Naive B cell (primary cell): ENCODE results near the gene IFIT1B. TPM values are rescaled to one million over a fixed set of nuclear protein-coding genes. Genes with fewer than 3 reads are reported as not detected.
"Not testable (repeated sequence)": the region's sequence is repeated elsewhere in the genome, so short reads cannot be mapped to it uniquely, and the experiment has no call there.

Source experiments
- ATAC-seq, 2 donors: fragments of 150-1000 bp; cut with Tn5 transposase; 2 replicates each; pipeline ENCODE4 v1.10.0; 2021; ENCODE audit warnings: low read depth in 2 of 2, mild to moderate bottlenecking in 2 of 2, moderate library complexity in 2 of 2
- DNase-seq: peaks from one replicate; pipeline ENCODE4 v3.0.0; 2022
- H3K27ac Mint-ChIP-seq, 6 donors: one replicate each; pipeline ENCODE4 v1.8.0; 2020 to 2022; ENCODE audit warnings: mild to moderate bottlenecking in 6 of 6, mixed read lengths in 6 of 6, moderate library complexity in 5 of 6, inconsistent platforms in 2 of 6
- H3K27me3 Mint-ChIP-seq, 3 donors: one replicate each; pipeline ENCODE4 v1.8.0; 2021 to 2022; ENCODE audit warnings: mixed read lengths in 3 of 3, mild to moderate bottlenecking in 1 of 3
- H3K36me3 Mint-ChIP-seq, 2 donors: one replicate each; pipeline ENCODE4 v1.8.0; 2020 to 2022; ENCODE audit warnings: mixed read lengths in 2 of 2, inconsistent platforms in 1 of 2, mild to moderate bottlenecking in 1 of 2
- H3K4me1 Mint-ChIP-seq, 3 donors: one replicate each; pipeline ENCODE4 v1.8.0; 2020 to 2022; ENCODE audit warnings: mixed read lengths in 3 of 3, inconsistent platforms in 1 of 3, mild to moderate bottlenecking in 1 of 3, moderate library complexity in 1 of 3
- H3K4me3 Mint-ChIP-seq, 8 donors: one replicate each; pipeline ENCODE4 v1.8.0; 2020 to 2022; ENCODE audit warnings: mild to moderate bottlenecking in 8 of 8, mixed read lengths in 8 of 8, moderate library complexity in 8 of 8, inconsistent platforms in 2 of 8
- H3K9me3 Mint-ChIP-seq, 7 donors: one replicate each; pipeline ENCODE4 v1.8.0; 2020 to 2022; ENCODE audit warnings: mixed read lengths in 7 of 7, mild to moderate bottlenecking in 5 of 7, inconsistent platforms in 2 of 7, moderate library complexity in 1 of 7
- polyA plus RNA-seq, 6 donors: library from polyadenylated mRNA; unstranded; fragments of 300-500 nt; fragmentation: Illumina TruSeq; gene quantifications; one replicate each; pipeline ENCODE4 v1.2.3, GENCODE V29; 2021; ENCODE audit warnings: low read depth in 6 of 6

Gene IFIT1B
- under 1 TPM in 2 of 6 donors, not detected in 4; 0.12 to 0.15 TPM for polyA plus RNA-seq

- Mint-ChIP-seq H3K36me3 (no peaks in the 10 kb centered on the region), H3K4me3 (no peak within 1 kb of the TSS), H3K9me3 (no peaks in the 10 kb centered on the region), H3K27me3 (no peaks in the 10 kb centered on the region), H3K4me1 (peaks cover 0 to 3% (median 0%) of the 10 kb centered on the region in 3 donors), H3K27ac (peak within 1 kb of the TSS in 2 of 6 donors; percentile 4 to 47)
- DNase-seq (no peak), ATAC-seq (no peak)
These were observed at the start of gene IFIT1B for GRCh38 chr10:89377705-89378637. Gene IFIT1B, plus strand, starts transcription at chr10:89378056. Its CDS starts 80 bp downstream, at chr10:89378136.

DNA sequence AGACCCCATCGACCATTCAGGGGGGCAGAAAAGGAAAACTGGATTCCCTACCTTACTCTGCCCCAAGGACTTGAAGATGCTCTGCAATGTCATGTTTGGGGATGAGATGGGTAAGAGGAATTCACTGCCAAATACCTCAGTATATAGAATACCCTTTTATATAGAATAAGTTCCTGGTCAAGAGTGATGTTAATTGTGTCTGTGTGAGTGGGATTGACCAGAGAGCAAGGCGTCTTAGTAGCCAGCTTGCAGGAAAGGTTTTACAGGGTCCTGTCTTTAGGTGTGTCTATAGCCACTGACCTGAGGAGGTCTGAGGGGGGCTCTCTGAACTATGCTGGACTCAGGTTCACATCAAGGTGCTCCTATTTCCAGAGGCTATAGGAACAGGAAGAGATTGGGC lies 48.7 kb upstream of the IFIT1B start:
- peak overlapping the region in 3 of 6 donors; percentile 33 to 89 (median 79) for H3K27ac Mint-ChIP-seq
- DNase-seq: no peak
- H3K4me1 Mint-ChIP-seq: peaks cover 34 to 70% (median 62%) of the 10 kb centered on the region in 3 donors
- ATAC-seq: no peak
- H3K9me3 Mint-ChIP-seq: no peaks in the 10 kb centered on the region
- H3K36me3 Mint-ChIP-seq: no peaks in the 10 kb centered on the region
- no peaks in the 10 kb centered on the region for H3K27me3 Mint-ChIP-seq
- peak overlapping the region in 4 of 8 donors; percentile 54 to 98 (median 76) for H3K4me3 Mint-ChIP-seq

- not testable (repeated sequence) for DNase-seq, H3K36me3 Mint-ChIP-seq, H3K27me3 Mint-ChIP-seq, H3K9me3 Mint-ChIP-seq, ATAC-seq
- peak overlapping the region in 6 of 8 donors; percentile 23 to 80 (median 34) for H3K4me3 Mint-ChIP-seq
- H3K4me1 Mint-ChIP-seq: peaks cover 35 to 76% (median 62%) of the 10 kb centered on the region in 3 donors
- peak overlapping the region; percentile 63 to 93 (median 76) for H3K27ac Mint-ChIP-seq
These were observed 47.8 kb upstream of the IFIT1B start for GRCh38 chr10:89330014-89330413.

- H3K9me3 Mint-ChIP-seq: no peaks in the 10 kb centered on the region
- H3K4me3 Mint-ChIP-seq: peak overlapping the region in 6 of 8 donors; percentile 22 to 80 (median 48)
- DNase-seq (no peak), ATAC-seq (no peak)
- H3K4me1 Mint-ChIP-seq: peaks cover 35 to 81% (median 62%) of the 10 kb centered on the region in 3 donors
- H3K27me3 Mint-ChIP-seq: no peaks in the 10 kb centered on the region
- H3K36me3 Mint-ChIP-seq: no peaks in the 10 kb centered on the region
- peak overlapping the region in 4 of 6 donors; percentile 73 to 96 (median 82) for H3K27ac Mint-ChIP-seq
These were observed 47.2 kb upstream of the IFIT1B start for GRCh38 chr10:89330537-89331212.

DNA sequence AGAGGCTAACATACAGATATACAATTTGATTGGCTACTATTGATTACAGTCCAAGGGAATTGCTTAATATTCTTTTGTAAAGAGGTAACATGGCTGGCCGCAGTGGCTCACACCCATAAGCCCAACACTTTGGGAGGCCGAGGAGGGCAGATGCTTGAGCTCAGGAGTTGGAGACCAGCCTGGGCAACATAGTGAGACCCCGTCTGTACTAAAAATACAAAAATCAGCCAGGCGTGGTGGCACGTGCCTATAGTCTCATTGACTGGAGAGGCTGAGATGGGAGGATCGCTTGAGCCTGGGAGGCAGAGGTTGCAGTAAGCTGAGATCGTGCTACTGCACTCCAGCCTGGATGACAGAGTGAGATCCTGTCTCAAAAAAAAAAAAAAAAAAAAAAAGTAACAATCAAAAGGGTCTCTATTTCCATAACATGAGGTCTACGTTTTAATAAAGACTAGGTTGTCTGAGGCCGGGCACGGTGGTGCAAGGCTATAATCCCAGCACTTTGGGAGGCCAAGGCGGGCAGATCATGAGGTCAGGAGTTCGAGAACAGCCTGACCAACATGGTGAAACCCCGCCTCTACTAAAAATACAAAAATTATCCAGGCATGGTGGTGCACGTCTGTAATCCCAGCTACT lies 46.3 kb upstream of the IFIT1B start:
- H3K4me3 Mint-ChIP-seq: peak overlapping the region; percentile 80 to 92 (median 86)
- peak overlapping the region; percentile 79 to 98 (median 96) for H3K27ac Mint-ChIP-seq
- not testable (repeated sequence) for H3K36me3 Mint-ChIP-seq, DNase-seq, ATAC-seq, H3K9me3 Mint-ChIP-seq, H3K27me3 Mint-ChIP-seq
- H3K4me1 Mint-ChIP-seq: peaks cover 35 to 83% (median 61%) of the 10 kb centered on the region in 3 donors

DNA sequence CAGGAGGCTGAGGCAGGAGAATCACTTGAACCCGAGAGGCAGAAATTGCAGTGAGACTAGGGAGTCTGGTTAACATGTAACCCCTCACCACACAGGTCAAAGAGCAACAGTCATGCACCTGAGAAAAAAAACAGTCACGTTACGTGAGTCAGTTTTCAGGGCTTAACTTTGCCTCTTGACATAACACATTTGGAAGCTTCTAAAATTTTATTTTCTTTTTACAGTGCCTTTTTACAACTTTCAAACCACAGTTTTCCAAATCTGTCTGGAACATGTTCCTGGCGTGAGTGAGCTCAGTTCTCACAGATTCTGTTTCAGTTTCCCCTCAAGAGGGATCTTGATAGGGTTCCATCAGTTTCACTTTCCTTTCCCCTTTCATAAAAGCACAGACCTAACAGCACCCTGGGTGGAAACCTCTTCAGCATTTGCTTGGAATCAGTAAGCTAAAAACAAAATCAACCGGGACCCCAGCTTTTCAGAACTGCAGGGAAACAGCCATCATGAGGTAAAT lies 45.7 kb upstream of the IFIT1B start:
- Mint-ChIP-seq H3K9me3 (no peaks in the 10 kb centered on the region), H3K27me3 (no peaks in the 10 kb centered on the region), H3K4me3 (peak overlapping the region; percentile 80 to 92 (median 86)), H3K36me3 (no peaks in the 10 kb centered on the region), H3K4me1 (peaks cover 31 to 77% (median 55%) of the 10 kb centered on the region in 3 donors), H3K27ac (peak overlapping the region; percentile 79 to 98 (median 96))
- ATAC-seq: peak; percentile 47 to 62
- peak; percentile 64 for DNase-seq

DNA sequence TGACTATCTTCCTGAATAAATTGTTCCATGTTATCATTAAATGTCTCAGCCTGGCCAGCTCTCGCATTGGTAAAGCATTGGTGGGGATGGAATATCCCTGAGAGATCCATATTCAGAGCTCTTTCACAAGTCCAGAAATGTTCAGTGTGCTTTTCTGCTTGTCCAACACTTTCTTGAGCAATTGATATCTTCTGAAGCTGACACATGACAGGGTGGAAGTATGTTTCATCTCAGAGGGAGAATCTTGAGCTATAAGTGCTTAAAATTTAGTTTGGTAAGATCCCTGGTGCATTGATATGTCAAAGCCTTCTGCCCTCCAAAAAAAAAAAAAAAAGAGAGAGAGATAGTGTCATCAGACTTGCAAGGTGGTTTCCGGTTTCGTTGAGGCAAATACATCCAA lies 42.6 kb upstream of the IFIT1B start:
- Mint-ChIP-seq H3K4me1 (peaks cover 17 to 48% (median 26%) of the 10 kb centered on the region in 3 donors), H3K36me3 (peaks cover 14 to 17% of the 10 kb centered on the region in 2 donors), H3K27ac (peak overlapping the region in 4 of 6 donors; percentile 37 to 79 (median 65)), H3K27me3 (no peaks in the 10 kb centered on the region), H3K9me3 (no peaks in the 10 kb centered on the region), H3K4me3 (peak overlapping the region in 1 of 8 donors; percentile 65)
- ATAC-seq (no peak), DNase-seq (no peak)

GRCh38 chr10:89336241-89336640 lies 41.6 kb upstream of the IFIT1B start:
- ATAC-seq (no peak), DNase-seq (no peak)
- peak overlapping the region in 1 of 8 donors; percentile 51 for H3K4me3 Mint-ChIP-seq
- no peaks in the 10 kb centered on the region for H3K9me3 Mint-ChIP-seq
- peaks cover 14 to 18% of the 10 kb centered on the region in 2 donors for H3K36me3 Mint-ChIP-seq
- H3K27me3 Mint-ChIP-seq: no peaks in the 10 kb centered on the region
- H3K4me1 Mint-ChIP-seq: peaks cover 17 to 42% (median 20%) of the 10 kb centered on the region in 3 donors
- peak overlapping the region in 2 of 6 donors; percentile 5 to 15 for H3K27ac Mint-ChIP-seq

- Mint-ChIP-seq H3K36me3 (peaks cover 14 to 18% of the 10 kb centered on the region in 2 donors), H3K27me3 (no peaks in the 10 kb centered on the region), H3K4me1 (peaks cover 12 to 29% (median 16%) of the 10 kb centered on the region in 3 donors), H3K4me3 (no peak overlapping the region), H3K27ac (no peak overlapping the region), H3K9me3 (no peaks in the 10 kb centered on the region)
- ATAC-seq: no peak
- DNase-seq: no peak
These were observed 40.4 kb upstream of the IFIT1B start for GRCh38 chr10:89337484-89337883.

DNA sequence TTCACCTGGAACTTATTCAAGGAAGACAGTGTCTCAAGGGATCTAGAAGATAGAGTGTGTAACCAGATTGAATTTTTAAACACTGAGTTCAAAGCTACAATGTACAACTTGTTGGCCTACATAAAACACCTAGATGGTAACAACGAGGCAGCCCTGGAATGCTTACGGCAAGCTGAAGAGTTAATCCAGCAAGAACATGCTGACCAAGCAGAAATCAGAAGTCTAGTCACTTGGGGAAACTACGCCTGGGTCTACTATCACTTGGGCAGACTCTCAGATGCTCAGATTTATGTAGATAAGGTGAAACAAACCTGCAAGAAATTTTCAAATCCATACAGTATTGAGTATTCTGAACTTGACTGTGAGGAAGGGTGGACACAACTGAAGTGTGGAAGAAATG lies 39.1 kb upstream of the IFIT1B start:
- ATAC-seq (no peak), DNase-seq (no peak)
- no peaks in the 10 kb centered on the region for H3K27me3 Mint-ChIP-seq
- peaks cover 5 to 17% (median 5%) of the 10 kb centered on the region in 3 donors for H3K4me1 Mint-ChIP-seq
- H3K4me3 Mint-ChIP-seq: no peak overlapping the region
- no peak overlapping the region for H3K27ac Mint-ChIP-seq
- H3K36me3 Mint-ChIP-seq: peaks cover 14 to 28% of the 10 kb centered on the region in 2 donors
- no peaks in the 10 kb centered on the region for H3K9me3 Mint-ChIP-seq

GRCh38 chr10:89339875-89340274 lies 38.0 kb upstream of the IFIT1B start:
- no peak for ATAC-seq
- no peaks in the 10 kb centered on the region for H3K9me3 Mint-ChIP-seq
- no peaks in the 10 kb centered on the region for H3K27me3 Mint-ChIP-seq
- H3K36me3 Mint-ChIP-seq: peaks cover 14 to 28% of the 10 kb centered on the region in 2 donors
- peaks cover 0 to 8% (median 0%) of the 10 kb centered on the region in 3 donors for H3K4me1 Mint-ChIP-seq
- peak overlapping the region in 1 of 6 donors; percentile 49 for H3K27ac Mint-ChIP-seq
- no peak for DNase-seq
- H3K4me3 Mint-ChIP-seq: no peak overlapping the region

DNA sequence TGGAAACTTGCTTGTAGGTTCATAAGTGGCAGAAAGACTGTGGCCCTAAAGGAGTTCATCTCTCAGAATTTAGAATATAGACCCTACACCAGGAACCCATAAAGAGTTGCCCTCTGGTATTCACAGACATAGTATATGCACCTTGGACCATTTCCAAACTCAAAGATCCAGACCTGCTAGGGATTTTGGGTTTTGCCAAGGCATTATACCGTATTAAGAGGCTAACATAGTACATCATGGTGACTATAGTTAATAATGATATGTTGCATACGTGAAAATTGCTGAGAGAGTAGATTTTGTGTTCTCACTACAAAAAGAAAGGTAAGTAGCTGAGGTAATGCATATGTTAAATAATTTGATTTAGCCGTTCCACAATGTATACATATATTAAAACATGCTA lies 36.2 kb upstream of the IFIT1B start:
- no peaks in the 10 kb centered on the region for H3K27me3 Mint-ChIP-seq
- no peaks in the 10 kb centered on the region for H3K9me3 Mint-ChIP-seq
- ATAC-seq (no peak), DNase-seq (no peak)
- no peak overlapping the region for H3K4me3 Mint-ChIP-seq
- H3K36me3 Mint-ChIP-seq: peaks cover 14 to 28% of the 10 kb centered on the region in 2 donors
- H3K27ac Mint-ChIP-seq: no peak overlapping the region
- peaks cover 0 to 3% (median 0%) of the 10 kb centered on the region in 3 donors for H3K4me1 Mint-ChIP-seq
